HCT116 (cell line): ENCODE measurements around the gene SSTR3. TPM values are rescaled to one million over a fixed set of nuclear protein-coding genes. Genes with fewer than 3 reads are reported as not detected.

ENCODE experiments used
- ATF3 ChIP-seq: IDR thresholded peaks from 2 replicates; pipeline ENCODE4 v1.6.1; 2012
- EZH2 ChIP-seq: fragments of 200-600 bp; sonication (generic); IDR thresholded peaks from 2 replicates; pipeline ENCODE4 v1.6.1; 2017; ENCODE audit warnings: antibody characterized with exemption, mixed run types
- EZH2phosphoT487 ChIP-seq: fragments of 200-600 bp; IDR thresholded peaks from 2 replicates; pipeline ENCODE4 v1.6.1; 2018; ENCODE audit warnings: antibody characterized with exemption, borderline replicate concordance
- REST ChIP-seq: IDR thresholded peaks from 2 replicates; pipeline ENCODE4 v1.6.1; 2012; ENCODE audit warnings: low read depth
- ZBTB33 ChIP-seq: IDR thresholded peaks from 2 replicates; pipeline ENCODE4 v1.6.1; 2011; ENCODE audit warnings: mild to moderate bottlenecking, low read length, moderate library complexity; ENCODE audit not compliant: insufficient replicate concordance; ENCODE audit errors: extremely low read depth
- ZFX ChIP-seq: fragments of 450-650 bp; IDR thresholded peaks from 2 replicates; pipeline ENCODE4 v1.6.1; 2017
- total RNA-seq: library from RNA; stranded (reverse); gene quantifications from one replicate; pipeline ENCODE4 v1.2.1, GENCODE V29; 2021; ENCODE audit not compliant: unreplicated experiment

Gene SSTR3
- total RNA-seq, 1 experiment from 2014 or later: not detected

- no peak for TF ChIP-seq ATF3
- TF ChIP-seq ZBTB33: no peak
- no peak for TF ChIP-seq ZFX
- TF ChIP-seq EZH2phosphoT487: no peak
- TF ChIP-seq REST: no peak
- no peak for TF ChIP-seq EZH2
Measured at GRCh38 chr22:37154925-37155712, 57.2 kb downstream of the SSTR3 start (continued).

Other genes with a start within 250 kb of the SSTR3 start
- gene TST, start 193.0 kb downstream of the SSTR3 start, total RNA-seq: 32.1 TPM
- 68.6 TPM for gene MPST, start 192.7 kb downstream of the SSTR3 start, total RNA-seq
- 23.4 TPM for gene KCTD17, start 160.7 kb downstream of the SSTR3 start, total RNA-seq
- gene TMPRSS6, start 102.8 kb downstream of the SSTR3 start, total RNA-seq: 0.39 TPM
- gene IL2RB, start 62.6 kb downstream of the SSTR3 start, total RNA-seq: 0.30 TPM
- 15.2 TPM for gene C1QTNF6, start 24.2 kb downstream of the SSTR3 start, total RNA-seq
- gene RAC2, start 31.8 kb upstream of the SSTR3 start, total RNA-seq: 62.0 TPM
- 3.8 TPM for gene CYTH4, start 70.0 kb upstream of the SSTR3 start, total RNA-seq
- gene ELFN2, start 215.0 kb upstream of the SSTR3 start, total RNA-seq: 45.4 TPM